ENCODE data around the gene PRKD1.

GRCh38 chr14:29684926-29685325 lies 242.7 kb downstream of the PRKD1 start:
- TF ChIP-seq POLR2A (IDR thresholded peaks at IDR 0.05): no peak
- TF ChIP-seq CTCF (IDR thresholded peaks at IDR 0.05): no peak

Data from tibial nerve (tissue), 3 donors.